KMS-11 (cell line): ENCODE results near the gene SP9.
A peak's percentile ranks its signal among the peaks of the same experiment; 100 is the strongest.

ENCODE experiments used
- H2AFZ ChIP-seq: fragments of 200-600 bp; sonication (generic); 2 replicates; pipeline ENCODE4 v1.6.1; 2016; ENCODE audit warnings: antibody characterized with exemption, mixed run types, low read depth
- H3K27ac ChIP-seq: fragments of 200-600 bp; sonication (generic); 2 replicates; pipeline ENCODE4 v1.6.1; 2016; ENCODE audit warnings: mild to moderate bottlenecking, mixed run types
- H3K27me3 ChIP-seq: fragments of 200-600 bp; sonication (generic); 2 replicates; pipeline ENCODE4 v1.6.1; 2017; ENCODE audit warnings: mild to moderate bottlenecking, low read depth, mixed run types, moderate library complexity; ENCODE audit not compliant: insufficient read depth
- H3K36me3 ChIP-seq: fragments of 200-600 bp; sonication (generic); 2 replicates; pipeline ENCODE4 v1.6.1; 2017; ENCODE audit warnings: mild to moderate bottlenecking, mixed run types; ENCODE audit not compliant: insufficient read depth
- H3K4me1 ChIP-seq: fragments of 200-600 bp; sonication (generic); 2 replicates; pipeline ENCODE4 v1.6.1; 2016; ENCODE audit warnings: mild to moderate bottlenecking, low read depth, mixed run types; ENCODE audit not compliant: poor library complexity, severe bottlenecking
- H3K4me2 ChIP-seq: fragments of 200-600 bp; sonication (generic); 2 replicates; pipeline ENCODE4 v1.7.0; 2016; ENCODE audit warnings: mild to moderate bottlenecking, mixed run types
- H3K4me3 ChIP-seq: fragments of 200-600 bp; sonication (generic); IDR thresholded peaks from 2 replicates; pipeline ENCODE4 v1.6.1; 2017; ENCODE audit warnings: low read depth, low read length, mixed read lengths; ENCODE audit not compliant: insufficient read depth
- H3K79me2 ChIP-seq: fragments of 200-600 bp; sonication (generic); 2 replicates; pipeline ENCODE4 v1.6.1; 2016; ENCODE audit warnings: low read depth, mixed run types; ENCODE audit not compliant: insufficient read depth
- H3K9ac ChIP-seq: fragments of 200-600 bp; sonication (generic); 2 replicates; pipeline ENCODE4 v1.6.1; 2016; ENCODE audit warnings: mild to moderate bottlenecking, mixed run types
- H4K20me1 ChIP-seq: fragments of 200-600 bp; sonication (generic); 2 replicates; pipeline ENCODE4 v1.6.1; 2016; ENCODE audit warnings: mild to moderate bottlenecking, mixed run types; ENCODE audit not compliant: insufficient read depth
- TF ChIP-seq, protein P1 (sequence below): fragments of 200-600 bp; sonication (generic); conservative IDR thresholded peaks from 2 replicates; pipeline ENCODE4 v1.6.1; 2017; ENCODE audit warnings: low read depth, mild to moderate bottlenecking, antibody characterized with exemption, low read length, moderate library complexity, mixed read lengths

Gene SP9

DNA sequence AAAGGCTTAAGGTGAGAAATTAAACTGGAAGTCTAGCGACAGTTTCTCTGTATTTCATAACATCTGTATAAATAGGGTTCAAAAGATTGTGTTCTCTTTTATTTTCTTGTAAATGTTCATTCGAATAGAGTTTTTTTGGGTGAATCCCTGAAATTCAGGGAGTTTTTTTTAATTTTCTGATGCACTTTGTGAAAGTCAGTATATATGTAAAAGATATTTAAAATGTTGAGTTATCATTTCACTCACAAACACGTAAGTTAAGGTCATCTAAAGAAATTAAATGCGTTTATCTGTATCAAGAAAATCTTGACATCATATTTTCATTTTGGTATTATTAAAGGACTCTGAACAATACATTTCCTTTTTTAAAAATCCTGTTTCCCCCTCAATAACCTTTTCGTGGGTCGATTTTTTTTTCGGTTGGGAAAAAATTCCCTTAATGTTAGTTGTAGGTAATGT is 3.4 kb downstream of the SP9 start:
- H3K4me2 ChIP-seq = peak overlapping the region; percentile 86
- H2AFZ ChIP-seq = peak overlapping the region; percentile 68; the same call in 1 of the 2 replicates
- H3K4me3 ChIP-seq = peak overlapping the region; percentile 69
- H3K27me3 ChIP-seq = peaks cover 70% of the 10 kb centered on the region
- no peak overlapping the region for H3K9ac ChIP-seq
- no peak overlapping the region for H3K27ac ChIP-seq
- H3K79me2 ChIP-seq = no peaks in the 10 kb centered on the region
- H3K4me1 ChIP-seq = peaks cover 28% of the 10 kb centered on the region
- TF ChIP-seq, protein P1, sequence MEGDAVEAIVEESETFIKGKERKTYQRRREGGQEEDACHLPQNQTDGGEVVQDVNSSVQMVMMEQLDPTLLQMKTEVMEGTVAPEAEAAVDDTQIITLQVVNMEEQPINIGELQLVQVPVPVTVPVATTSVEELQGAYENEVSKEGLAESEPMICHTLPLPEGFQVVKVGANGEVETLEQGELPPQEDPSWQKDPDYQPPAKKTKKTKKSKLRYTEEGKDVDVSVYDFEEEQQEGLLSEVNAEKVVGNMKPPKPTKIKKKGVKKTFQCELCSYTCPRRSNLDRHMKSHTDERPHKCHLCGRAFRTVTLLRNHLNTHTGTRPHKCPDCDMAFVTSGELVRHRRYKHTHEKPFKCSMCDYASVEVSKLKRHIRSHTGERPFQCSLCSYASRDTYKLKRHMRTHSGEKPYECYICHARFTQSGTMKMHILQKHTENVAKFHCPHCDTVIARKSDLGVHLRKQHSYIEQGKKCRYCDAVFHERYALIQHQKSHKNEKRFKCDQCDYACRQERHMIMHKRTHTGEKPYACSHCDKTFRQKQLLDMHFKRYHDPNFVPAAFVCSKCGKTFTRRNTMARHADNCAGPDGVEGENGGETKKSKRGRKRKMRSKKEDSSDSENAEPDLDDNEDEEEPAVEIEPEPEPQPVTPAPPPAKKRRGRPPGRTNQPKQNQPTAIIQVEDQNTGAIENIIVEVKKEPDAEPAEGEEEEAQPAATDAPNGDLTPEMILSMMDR = no peak
- H3K36me3 ChIP-seq = no peaks in the 10 kb centered on the region
- peaks cover 5% of the 10 kb centered on the region; the same call in 1 of the 2 replicates for H4K20me1 ChIP-seq

DNA sequence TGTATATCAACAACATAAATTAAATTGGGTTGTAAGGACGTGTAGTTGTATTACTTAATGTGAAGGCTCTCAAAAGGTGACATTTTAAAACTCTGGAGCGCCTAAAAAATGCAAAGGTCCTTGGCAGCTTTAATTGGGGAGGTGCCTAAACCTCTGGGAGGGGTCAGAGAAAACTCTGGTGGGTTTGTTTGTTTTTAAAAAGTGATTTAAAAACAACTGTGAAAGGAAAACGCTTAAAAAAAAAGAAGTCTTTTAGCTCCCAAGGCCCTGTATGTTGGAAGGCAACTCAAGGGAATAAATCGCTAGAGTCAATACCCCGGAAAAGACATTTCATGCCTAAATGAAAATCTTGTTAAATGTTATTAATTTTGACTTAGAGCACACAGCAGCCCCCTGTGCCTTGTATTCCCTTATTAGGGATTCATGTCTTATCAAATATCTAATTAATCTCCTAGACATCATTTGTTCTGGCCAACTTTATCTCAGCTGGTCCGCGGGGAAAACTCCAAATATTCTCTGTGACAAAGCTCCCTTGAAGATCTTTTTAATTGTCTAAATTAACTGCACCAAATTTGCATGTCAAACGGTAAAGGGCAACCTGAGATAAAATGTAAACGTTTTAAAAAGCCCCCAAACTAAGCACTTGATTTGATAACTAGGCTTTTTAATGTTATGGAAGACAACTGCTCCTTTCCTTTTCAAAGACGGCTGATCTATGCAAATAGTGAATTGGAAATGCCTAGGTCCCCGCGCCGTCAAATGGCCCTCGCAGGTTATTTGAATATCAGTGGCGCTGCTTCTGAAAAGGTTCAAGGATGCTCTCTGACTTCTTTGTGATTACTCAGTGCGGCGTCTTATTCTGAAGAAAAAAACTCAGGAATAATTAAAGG is 4.2 kb downstream of the SP9 start:
- Histone ChIP-seq H2AFZ (no peak overlapping the region), H3K9ac (no peak overlapping the region), H4K20me1 (peaks cover 5% of the 10 kb centered on the region; the same call in 1 of the 2 replicates), H3K36me3 (no peaks in the 10 kb centered on the region), H3K4me3 (no peak overlapping the region), H3K27me3 (peaks cover 72% of the 10 kb centered on the region), H3K4me2 (peak overlapping the region; percentile 86; the same call in 1 of the 2 replicates), H3K79me2 (no peaks in the 10 kb centered on the region), H3K27ac (no peak overlapping the region), H3K4me1 (peaks cover 28% of the 10 kb centered on the region)
- TF ChIP-seq, protein P1 = no peak

DNA sequence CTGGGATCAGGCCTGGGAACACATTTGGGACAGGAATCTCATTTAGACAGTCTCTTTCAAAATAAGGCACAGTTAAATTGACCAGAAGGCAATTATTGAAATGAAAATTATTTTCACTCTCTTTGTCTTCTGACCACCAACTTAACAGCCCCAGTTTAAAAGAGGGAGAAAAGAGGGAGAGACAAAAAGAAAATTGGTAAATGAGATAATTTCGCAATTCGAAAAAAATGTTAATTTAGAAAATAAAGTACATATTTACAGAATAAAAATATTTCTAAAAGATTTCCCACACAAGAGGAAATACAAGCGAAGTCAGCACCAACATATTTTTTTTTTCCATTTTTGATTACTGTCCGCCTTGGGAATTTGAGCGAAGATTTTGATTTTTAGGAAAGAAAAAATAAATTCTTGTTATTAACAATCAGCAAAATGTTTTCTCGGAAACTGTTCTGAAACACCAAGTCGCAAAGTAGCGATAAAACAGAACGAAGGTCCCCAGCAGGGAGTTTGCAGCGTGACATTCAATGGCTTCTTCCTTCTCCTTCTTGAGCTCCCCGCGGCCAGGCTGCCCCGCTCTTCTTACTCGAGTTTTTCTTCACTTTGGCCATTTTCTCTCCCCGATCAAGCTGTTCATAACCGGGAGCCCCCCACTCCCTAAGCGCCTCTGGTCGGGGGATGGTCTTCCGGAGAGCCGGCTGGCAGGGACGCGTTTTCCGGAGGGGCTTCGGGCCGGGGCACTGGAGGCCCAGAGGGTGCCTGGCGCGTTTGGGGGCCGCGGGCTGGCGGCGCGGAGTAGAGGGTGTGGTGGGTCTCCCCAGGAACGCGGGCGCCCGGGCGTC is 5.0 kb downstream of the SP9 start:
- TF ChIP-seq, protein P1 = no peak
- Histone ChIP-seq H3K79me2 (no peaks in the 10 kb centered on the region), H3K27me3 (peaks cover 72% of the 10 kb centered on the region), H3K36me3 (no peaks in the 10 kb centered on the region), H2AFZ (peak overlapping the region; percentile 46; the same call in 1 of the 2 replicates), H3K27ac (no peak overlapping the region), H3K4me3 (no peak overlapping the region), H4K20me1 (peaks cover 5% of the 10 kb centered on the region; the same call in 1 of the 2 replicates), H3K9ac (no peak overlapping the region), H3K4me2 (peak overlapping the region; percentile 71), H3K4me1 (peaks cover 28% of the 10 kb centered on the region)
